MCF 10A (cell line): ENCODE results near the gene EDC4. TPM values are rescaled to one million over a fixed set of nuclear protein-coding genes. Genes with fewer than 3 reads are reported as not detected.
A peak's percentile ranks its signal among the peaks of the same experiment; 100 is the strongest.

Source experiments
- BruUV-seq: library from RNA; stranded (reverse); fragments of 400-500 nt; replicated peaks from 2 replicates; lab custom pipeline; 2021; lab: Mats Ljungman, UMichigan
- CTCF ChIA-PET: fragments of 300-600 bp; sonication (Branson Sonifier 250); formaldehyde crosslinking; extraction: SDS; loops from one replicate; lab custom pipeline; 2021; ENCODE audit warnings: antibody characterized with exemption, inconsistent platforms; lab: Yijun Ruan, JAX
- POLR2A ChIA-PET: fragments of 300-600, 350-650 bp; sonication (Branson Sonifier 250); formaldehyde crosslinking; extraction: SDS; loops from one replicate; lab custom pipeline; 2020; ENCODE audit warnings: antibody characterized with exemption, inconsistent platforms; lab: Yijun Ruan, JAX
- DNase-seq: peaks from one replicate; pipeline ENCODE4 v3.0.0-alpha.2; 2018; ENCODE audit not compliant: unreplicated experiment
- H3K27ac Mint-ChIP-seq: one replicate; pipeline ENCODE4 v1.8.0; 2022; ENCODE audit warnings: mild to moderate bottlenecking, low read depth, mixed read lengths; ENCODE audit not compliant: unreplicated experiment
- H3K27me3 Mint-ChIP-seq: one replicate; pipeline ENCODE4 v1.8.0; 2022; ENCODE audit warnings: mixed read lengths; ENCODE audit not compliant: insufficient read depth, unreplicated experiment
- H3K36me3 Mint-ChIP-seq: one replicate; pipeline ENCODE4 v1.8.0; 2022; ENCODE audit warnings: mild to moderate bottlenecking, moderate library complexity, mixed read lengths; ENCODE audit not compliant: insufficient read depth, unreplicated experiment
- H3K4me1 Mint-ChIP-seq: one replicate; pipeline ENCODE4 v1.8.0; 2022; ENCODE audit warnings: mixed read lengths; ENCODE audit not compliant: insufficient read depth, unreplicated experiment
- H3K4me3 Mint-ChIP-seq: one replicate; pipeline ENCODE4 v1.8.0; 2022; ENCODE audit warnings: mild to moderate bottlenecking, moderate library complexity, mixed read lengths; ENCODE audit not compliant: unreplicated experiment
- H3K9me3 Mint-ChIP-seq: one replicate; pipeline ENCODE4 v1.8.0; 2022; ENCODE audit warnings: mixed read lengths; ENCODE audit not compliant: unreplicated experiment
- CTCF ChIP-seq: fragments of 200-600 bp; IDR thresholded peaks from one replicate; pipeline ENCODE4 v1.8.0; 2022; ENCODE audit warnings: antibody characterized with exemption, mild to moderate bottlenecking; ENCODE audit not compliant: unreplicated experiment
- intact Hi-C: fragments of 100-400 bp; cut with micrococcal nuclease; formaldehyde crosslinking; loops from 2 replicates; pipeline ENCODE4 v1.14.1; 2022
- total RNA-seq: library from RNA; stranded (reverse); gene quantifications from 2 replicates; pipeline ENCODE4 v1.2.3, GENCODE V29; 2022

Gene EDC4
- total RNA-seq, 1 experiment from 2014 or later: 50.9 TPM

- no peaks in the 10 kb centered on the region for H3K9me3 Mint-ChIP-seq
- ChIA-PET POLR2A (interaction anchor here (0.6 to 9.4 kb wide), 12 partner anchors 10 to 957 kb away, joined by 3 to 141 read pairs (median 4); partner anchors contain the start of genes CENPT, EDC4, NUTF2 and PSMB10), CTCF (interaction anchor here (0.6 to 2.9 kb wide), 7 partner anchors 10 to 182 kb away, joined by 3 to 12 read pairs (median 4); partner anchors contain the start of genes CENPT, EDC4, NRN1L and NUTF2)
- H3K27me3 Mint-ChIP-seq: no peaks in the 10 kb centered on the region
- peak overlapping the region; percentile 99 for H3K27ac Mint-ChIP-seq
- H3K4me1 Mint-ChIP-seq: peaks cover 34% of the 10 kb centered on the region
- intact Hi-C loops: loop anchor here (1.0 kb wide), 1 partner anchor 10 kb away; the partner anchor contains the start of gene CENPT
- no peak for DNase-seq
- H3K4me3 Mint-ChIP-seq: peak overlapping the region; percentile 54
- H3K36me3 Mint-ChIP-seq: peaks cover 47% of the 10 kb centered on the region
- no peak for TF ChIP-seq CTCF
- BruUV-seq: TSS peak; percentile 87
Observed at GRCh38 chr16:67856927-67857546, 15.8 kb upstream of the EDC4 start.

- ChIA-PET CTCF (interaction anchor here (0.5 to 2.9 kb wide), 12 partner anchors 10 to 185 kb away, joined by 3 to 12 read pairs (median 4); partner anchors contain the start of genes CENPT, EDC4, NRN1L and NUTF2), POLR2A (interaction anchor here (0.6 to 9.4 kb wide), 16 partner anchors 11 to 958 kb away, joined by 3 to 141 read pairs (median 4); partner anchors contain the start of genes CENPT, EDC4, NUTF2 and PSKH1)
- no peaks in the 10 kb centered on the region for H3K9me3 Mint-ChIP-seq
- peaks cover 38% of the 10 kb centered on the region for H3K4me1 Mint-ChIP-seq
- H3K27me3 Mint-ChIP-seq: no peaks in the 10 kb centered on the region
- no peak for TF ChIP-seq CTCF
- peak overlapping the region; percentile 54 for H3K4me3 Mint-ChIP-seq
- H3K27ac Mint-ChIP-seq: peak overlapping the region; percentile 99
- intact Hi-C loops: loop anchor here (1.0 kb wide), 1 partner anchor 10 kb away; the partner anchor contains the start of gene CENPT
- DNase-seq: peak; percentile 90
- BruUV-seq: no TSS peak
- peaks cover 42% of the 10 kb centered on the region for H3K36me3 Mint-ChIP-seq
Observed at GRCh38 chr16:67857547-67858233, 15.2 kb upstream of the EDC4 start.

GRCh38 chr16:67858500-67858899 is 14.4 kb upstream of the EDC4 start:
- Mint-ChIP-seq H3K27me3 (no peaks in the 10 kb centered on the region), H3K4me3 (peak overlapping the region; percentile 54), H3K36me3 (peaks cover 46% of the 10 kb centered on the region), H3K27ac (peak overlapping the region; percentile 99), H3K9me3 (no peaks in the 10 kb centered on the region), H3K4me1 (peaks cover 45% of the 10 kb centered on the region)
- intact Hi-C loops: no loop called here
- DNase-seq: no peak
- TF ChIP-seq CTCF: no peak
- BruUV-seq: TSS peak; percentile 74
- POLR2A ChIA-PET: interaction anchor here (0.7 to 9.4 kb wide), 10 partner anchors 10 to 233 kb away, joined by 3 to 141 read pairs (median 4); partner anchors contain the start of genes CENPT, EDC4, NUTF2 and PSKH1
- CTCF ChIA-PET: interaction anchor here (0.7 to 2.9 kb wide), 7 partner anchors 11 to 186 kb away, joined by 3 to 12 read pairs (median 4); partner anchors contain the start of genes CENPT, EDC4, NRN1L and NUTF2
